ENCODE measurements around the gene SOWAHB.
"Not testable (repeated sequence)": the region's sequence is repeated elsewhere in the genome, so short reads cannot be mapped to it uniquely, and the experiment has no call there.

SOWAHB gene

DNA sequence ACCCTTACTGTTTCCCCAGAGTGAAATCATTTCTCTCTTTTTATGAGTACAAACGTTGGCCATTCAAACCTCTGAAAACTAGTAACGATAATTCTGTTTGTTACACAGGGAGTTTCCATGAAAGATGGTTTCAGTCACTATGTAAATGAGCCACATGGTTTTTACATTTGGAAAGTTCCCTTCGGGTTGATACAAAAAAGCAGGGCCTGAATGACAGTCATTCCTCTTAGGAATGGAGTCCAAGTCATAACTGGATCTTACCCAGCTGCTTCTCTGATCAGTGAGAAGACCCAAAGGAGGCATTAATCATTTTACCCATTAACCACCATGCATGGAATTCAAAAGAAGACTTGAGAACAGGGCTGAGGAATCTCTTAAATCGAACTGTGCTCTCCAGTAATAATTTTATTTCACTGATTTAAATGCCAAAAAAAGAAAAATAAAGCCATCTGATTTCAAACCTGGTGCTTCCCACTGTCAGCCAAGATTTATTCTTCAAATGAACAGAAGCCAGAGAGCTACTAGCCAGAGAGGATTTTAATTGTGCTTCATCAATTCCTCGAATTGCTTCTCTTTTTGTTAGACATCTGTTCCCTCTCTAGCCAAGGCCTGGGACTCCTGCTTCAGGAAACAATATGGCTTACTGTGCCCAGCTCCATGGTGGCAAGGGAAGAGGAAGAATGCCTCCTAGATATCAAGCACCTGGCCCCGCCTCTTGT, 3.2 kb downstream of the SOWAHB start:
- no peak for DNase-seq

DNA sequence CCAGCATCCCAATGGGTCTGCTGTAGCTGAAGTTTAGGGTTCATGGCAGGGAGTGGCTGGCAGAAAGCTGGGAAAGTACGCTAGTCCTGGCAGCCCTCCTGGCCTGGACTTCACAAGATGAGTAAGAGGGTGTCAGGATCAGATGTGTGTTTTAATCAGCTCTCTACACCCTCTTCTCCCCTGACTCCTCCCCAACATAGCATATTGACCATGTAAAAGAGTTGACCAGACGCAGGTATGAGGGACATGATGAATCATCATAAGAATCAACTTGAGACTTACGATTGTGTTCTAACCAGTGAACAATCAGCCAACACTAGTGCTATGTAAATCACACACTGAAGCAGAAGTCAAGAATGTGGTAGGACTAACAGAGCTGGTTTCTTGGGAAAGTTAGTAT, 5.3 kb downstream of the SOWAHB start:
- DNase-seq = no peak

DNA sequence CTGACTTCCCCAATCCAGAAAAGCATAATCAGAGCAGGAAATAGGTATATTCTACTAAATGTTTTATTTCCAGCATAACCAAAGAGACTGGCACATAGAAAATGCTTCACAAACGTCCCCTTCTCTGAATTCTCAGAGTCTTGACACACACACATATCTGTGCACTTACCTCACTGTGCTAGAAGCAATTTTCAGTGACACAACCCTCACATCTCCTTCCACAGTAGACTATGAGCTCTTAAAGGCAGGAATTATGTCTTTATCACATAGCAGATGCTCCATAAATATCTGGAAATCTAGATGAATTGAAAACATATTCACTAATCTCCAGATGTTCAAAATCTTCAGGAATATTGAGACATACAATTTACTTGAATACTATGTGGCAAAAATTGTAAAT, 5.9 kb downstream of the SOWAHB start:
- no peak for DNase-seq

DNA sequence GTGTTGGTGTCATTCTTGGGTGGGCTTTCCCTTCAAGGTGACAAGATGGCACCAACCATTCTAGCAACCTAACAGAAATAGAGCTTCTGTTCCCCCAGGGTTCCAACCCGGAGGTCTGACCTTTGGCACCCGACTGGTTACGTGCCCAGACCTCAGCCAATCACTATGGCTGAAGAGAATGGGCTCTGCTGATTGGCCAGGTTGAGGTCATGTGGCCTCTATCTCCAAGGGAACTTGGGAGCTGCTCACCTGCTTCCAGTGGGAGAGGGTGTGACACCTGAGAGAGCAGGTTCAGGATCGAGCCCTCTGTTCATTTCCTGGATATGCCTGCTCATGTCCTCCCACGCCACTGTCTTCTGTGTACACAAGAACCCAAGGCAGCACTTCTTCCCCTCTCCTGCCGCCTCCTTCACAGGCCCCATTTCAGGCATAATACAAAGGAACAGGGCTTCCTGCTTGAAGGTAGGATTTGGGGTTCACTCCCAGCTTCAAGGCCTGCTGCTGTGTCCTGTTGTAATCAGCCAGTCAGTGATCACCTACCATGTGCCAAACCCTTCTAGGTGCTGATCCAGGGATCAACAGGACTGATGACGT, 11.0 kb downstream of the SOWAHB start:
- DNase-seq = no peak

DNA sequence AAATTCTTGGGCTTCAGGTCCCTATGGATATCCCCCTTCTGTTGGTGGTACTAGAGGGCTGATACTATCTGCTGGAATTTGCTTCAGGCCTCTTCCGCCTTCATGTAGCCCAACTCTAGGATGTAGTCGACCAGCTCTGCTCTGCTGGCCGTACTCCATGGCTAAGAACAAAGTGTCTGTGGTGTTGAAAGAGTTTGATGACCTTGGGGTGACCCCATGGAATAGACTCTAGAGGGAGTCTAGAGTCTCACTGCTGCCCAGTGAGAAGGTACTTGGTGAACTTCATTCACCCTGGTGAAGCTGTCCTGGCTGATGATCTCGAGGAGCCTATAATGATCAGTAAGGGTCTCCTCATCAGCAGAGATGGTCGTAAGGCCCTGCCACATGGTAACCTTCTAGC, 11.7 kb downstream of the SOWAHB start:
- no peak for DNase-seq

DNA sequence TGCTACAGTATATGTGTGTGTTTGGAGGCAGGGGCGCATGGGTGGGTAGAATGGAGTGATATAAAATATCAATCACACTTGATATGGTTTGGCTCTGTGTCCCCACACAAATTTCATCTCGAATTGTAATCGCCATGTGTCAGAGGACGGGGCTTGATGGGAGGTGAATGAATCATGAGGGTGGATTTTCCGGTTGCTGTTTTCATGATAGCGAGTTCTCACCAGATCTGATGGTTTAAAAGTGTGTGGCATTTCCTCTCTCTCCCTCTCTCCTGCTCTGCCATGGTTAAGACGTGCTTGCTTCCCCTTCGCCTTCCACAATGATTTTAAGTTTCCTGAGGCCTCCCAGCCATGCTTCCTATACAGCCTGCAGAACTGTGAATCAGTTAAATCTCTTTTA, 14.8 kb downstream of the SOWAHB start:
- no peak for DNase-seq

DNA sequence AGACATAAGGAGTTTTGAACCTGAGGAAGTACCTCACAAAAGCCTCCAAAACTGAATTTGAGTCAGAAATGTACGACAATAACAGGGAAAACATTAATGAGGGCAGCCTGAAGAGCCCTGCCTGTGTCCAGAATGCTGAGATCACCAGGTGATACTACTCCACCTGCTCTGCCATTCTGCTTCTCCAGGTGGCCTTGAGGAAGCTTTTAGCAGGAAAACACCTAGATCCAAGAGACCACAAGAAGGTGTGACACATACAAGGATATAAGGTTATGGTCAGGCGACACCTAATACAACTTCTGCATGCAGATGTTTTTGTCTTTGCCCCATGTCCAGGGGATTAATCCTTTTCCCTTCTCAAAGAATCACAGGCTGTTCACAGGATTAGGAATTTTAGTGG, 15.3 kb downstream of the SOWAHB start:
- DNase-seq = no peak

DNA sequence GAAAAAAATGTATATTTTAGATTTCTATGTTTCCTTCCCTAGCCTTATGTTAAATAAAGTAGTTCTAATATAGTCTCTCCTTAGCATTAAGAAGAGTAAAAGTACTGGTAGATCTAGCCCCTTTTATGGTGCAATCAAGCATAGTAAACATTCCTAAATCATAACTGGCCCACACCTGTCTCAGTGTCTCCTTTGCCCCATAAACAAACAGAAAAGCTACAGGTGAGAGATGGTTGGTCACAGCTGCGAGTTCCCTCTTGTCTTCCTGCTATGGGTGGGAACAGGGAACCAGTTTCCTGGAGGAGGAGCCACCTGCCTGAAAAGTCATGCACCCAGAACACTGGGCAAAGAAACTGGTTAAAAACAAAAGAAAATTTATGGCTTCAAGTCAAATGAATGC, 16.6 kb downstream of the SOWAHB start:
- DNase-seq = no peak

DNA sequence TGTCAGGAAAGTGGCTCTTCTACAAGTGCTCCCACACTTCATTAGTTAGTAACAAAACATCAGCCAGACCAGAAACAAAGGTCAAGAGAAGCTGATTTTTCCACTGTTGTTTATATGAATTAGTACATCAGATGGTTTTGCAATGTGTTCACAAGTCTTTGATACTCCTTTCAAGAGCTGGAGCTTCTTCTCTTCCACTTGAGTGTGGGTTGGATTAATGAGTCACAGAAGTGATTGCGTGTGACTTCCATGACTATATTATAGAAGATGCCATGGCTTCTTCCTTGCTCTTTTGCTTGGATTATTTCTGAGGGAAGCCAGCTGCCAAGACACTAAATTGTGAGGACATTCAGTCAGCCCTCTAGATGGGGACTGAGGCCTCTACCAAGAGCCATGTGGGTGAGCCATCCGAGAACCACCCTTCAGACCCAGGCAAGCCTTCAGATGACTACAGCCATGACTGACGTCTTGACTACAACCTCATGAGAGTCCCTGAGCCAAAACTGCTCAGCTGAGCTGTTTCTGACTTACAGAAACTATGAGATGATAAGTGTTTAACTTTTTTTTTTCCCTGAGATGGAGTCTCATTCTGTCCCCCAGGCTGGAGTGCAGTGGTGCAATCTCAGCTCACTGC, 18.1 kb downstream of the SOWAHB start:
- no peak for DNase-seq

DNA sequence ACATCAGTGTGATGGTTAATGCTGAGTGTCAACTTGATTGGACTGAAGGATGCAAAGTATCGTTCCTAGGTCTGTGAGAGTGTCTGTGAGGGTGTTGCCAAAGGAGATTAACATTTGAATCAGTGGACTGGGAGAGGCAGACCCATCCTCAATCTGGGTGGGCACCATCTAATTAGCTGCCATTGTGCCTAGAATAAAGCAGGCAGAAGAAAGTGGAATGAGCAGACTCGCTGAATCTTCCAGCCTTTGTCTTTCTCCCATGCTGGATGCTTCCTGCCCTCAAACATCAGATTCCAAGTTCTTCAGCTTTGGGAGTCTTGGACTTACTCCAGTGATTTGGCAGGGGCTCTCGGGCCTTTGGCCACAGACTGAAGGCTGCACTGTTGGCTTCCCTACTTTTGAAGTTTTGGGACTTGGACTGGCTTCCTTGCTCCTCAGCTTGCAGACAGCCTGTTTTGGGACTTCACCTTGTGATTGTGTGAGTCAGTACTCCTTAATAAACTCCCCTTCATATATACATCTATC, 19.2 kb downstream of the SOWAHB start:
- not testable (repeated sequence) for DNase-seq

DNA sequence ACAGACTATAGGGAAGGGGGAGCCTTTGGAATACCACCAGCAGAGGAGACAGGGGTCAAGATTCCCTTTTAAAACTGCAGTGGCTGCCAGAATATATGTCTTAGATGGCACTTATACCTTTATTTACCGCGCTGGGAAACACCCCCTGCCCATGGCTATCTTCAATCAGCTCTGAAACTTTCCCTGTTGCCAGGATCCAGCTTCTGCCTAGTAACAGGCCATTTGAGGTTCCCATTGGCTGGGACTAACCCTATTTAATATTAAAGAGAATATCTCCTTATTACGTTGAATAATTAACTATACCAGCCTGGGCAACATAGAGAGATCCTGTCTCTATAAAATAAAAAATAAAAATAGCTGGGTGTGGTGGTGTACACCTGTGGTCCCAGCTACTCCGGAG, 23.8 kb downstream of the SOWAHB start:
- no peak for DNase-seq

DNA sequence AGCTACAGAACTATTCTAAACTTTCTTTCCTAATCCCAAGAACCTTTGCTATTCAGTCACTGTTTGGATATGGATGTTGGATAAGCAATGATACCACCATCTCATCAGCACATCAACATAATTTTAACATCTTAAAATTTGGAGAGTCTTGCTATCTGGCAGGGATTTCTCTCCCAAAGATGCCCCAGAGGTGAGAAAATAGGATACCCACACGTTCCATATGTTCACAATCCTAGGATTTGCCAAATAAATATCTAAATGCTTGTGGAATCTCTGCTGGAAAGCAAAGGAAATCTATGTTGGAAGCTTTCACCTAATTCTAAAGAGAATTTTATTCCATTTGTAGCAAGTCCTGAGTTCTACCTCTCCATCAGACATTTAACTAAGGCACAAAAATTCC, 24.4 kb downstream of the SOWAHB start:
- DNase-seq = no peak

DNA sequence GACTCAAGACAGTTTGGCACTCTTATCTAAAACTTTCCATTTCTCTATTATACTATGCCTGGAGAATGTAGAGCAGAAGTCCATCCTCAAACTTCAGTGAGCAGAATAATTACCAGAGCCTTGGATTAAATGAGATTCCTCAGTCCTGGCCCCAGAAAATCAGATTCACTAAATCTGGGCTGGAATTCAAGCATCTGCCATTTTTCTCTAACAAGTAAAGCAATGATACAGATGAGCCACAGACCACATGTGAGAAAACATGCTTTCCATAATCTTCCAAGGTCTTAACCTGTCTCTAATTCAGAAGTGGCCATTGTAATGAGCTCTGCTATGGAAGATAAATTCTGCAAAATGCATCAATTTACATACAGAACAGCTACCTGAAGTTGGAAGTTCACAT, 25.4 kb downstream of the SOWAHB start:
- no peak for DNase-seq

DNA sequence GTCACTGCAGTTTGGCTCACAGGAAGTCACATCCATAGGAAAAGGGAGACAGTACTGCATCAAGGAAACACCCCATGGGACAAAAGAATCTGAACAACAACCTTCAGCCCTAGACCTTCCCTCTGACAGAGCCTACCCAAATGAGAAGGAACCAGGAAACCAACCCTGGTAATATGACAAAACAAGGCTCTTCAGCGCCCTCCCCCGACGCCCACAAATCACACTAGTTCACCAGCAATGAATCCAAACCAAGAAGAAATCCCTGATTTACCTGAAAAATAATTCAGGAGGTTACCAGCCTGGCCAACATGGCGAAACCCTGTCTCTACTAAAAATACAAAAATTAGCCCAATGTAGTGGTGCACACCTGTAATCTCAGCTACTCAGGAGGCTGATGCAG, 29.2 kb downstream of the SOWAHB start:
- DNase-seq = not testable (repeated sequence)

DNA sequence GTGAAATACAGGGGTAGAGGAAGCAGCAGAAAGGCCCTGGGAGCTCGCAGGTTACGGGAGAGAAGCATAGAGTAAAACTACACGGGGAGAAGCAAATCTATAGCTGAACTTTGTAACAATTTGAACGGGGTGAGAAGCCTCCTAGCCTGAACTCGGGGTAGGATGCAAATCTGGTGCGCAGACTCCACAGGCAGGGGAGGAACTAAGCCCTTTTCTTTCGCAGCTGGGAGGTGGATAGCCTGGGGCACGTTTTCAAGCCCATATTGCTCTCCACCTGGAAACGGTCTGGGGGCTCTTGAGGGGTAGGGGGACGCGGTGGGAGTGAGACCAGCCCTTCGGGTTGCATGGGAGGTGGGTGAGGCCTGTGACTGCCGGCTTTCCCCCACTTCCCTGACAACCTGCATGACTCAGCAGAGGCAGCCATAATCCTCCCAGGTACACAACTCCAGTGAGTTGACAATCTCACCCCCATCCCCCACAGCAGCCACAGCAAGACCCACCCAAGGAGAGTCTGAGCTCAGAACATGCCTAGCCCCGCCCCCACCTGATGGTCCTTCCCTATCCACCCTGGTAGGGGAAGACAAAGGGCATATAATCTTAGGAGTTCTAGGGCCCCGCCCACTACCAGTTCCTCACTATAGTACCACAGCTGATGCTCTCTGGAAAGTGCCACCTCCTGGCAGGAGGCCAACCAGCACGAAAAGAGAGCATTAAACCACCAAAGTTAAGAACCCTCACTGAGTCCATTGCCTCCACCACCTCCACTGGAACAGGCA, 29.9 kb downstream of the SOWAHB start:
- no peak for DNase-seq

DNA sequence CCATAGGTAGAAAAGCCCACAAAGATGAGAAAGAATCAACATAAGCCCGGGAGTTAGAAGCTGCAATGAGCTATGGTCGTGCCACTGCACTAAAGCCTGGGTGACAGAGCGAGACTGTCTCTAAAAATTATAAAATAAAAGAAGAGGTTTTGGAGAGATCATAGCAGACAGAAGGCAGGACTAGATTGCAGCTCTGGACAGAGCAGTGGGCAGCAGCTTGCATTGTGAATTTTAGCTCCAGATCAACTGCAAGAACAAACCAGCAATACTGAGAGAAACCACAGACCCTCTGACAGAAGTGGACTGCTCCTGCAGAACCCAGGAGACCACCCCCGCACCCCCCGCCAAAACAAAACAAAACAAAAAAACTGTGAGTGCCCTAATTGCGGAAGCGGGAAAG, 30.6 kb downstream of the SOWAHB start:
- DNase-seq = no peak

DNA sequence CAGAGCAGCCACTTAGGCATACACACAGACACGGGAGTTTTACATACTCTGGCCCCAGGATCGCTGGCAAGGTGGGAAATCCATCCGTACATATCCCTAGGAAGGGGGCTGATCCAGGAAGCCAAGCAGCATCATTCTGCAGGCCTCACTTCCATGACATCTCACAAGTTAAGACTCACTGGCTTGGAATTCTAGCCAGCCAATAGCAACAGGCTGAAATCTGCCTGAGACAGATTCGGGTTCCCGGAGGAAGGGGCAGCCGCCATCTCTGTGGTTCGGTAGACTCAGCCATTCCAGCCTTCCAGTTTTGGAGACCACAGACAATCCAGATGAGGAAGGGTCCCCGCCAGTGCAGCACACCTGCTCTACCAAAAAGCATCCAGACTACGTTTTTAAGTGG, 31.3 kb downstream of the SOWAHB start:
- no peak for DNase-seq

DNA sequence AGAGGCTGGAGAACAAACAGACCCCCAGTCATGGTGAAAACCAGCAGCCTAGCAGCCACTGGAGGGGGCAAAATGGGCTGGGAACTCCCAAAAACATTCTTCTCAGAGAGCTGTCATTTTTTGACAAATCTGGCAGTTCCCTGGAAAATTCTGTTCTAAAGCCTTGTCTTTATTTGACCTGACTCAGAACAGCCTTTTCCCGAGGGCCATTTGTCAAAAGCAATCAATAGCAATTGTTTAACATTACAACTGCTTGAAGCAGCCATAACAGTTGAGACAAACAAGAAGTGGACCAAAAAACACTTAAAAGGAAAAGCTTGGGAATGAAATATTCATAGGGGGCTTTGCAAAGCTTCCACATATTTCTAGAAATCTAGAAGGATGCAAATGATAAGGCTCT, 39.6 kb downstream of the SOWAHB start:
- DNase-seq = no peak

DNA sequence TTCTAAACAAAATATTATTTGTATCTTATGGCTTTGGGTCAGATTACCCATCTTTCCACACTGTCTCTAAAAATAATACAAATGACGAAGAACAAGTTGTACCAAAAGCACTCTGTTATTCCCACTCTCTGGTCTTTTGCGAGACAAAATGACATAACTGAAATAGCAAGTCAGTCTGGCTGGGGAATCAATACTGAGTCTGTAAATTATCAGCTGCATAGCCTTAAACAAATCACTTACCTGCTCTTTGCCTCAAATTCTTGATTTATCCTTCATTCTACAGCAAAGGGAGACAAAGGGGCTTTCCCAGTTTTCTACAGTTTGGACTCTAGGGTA, 40.9 kb downstream of the SOWAHB start:
- DNase-seq = no peak

DNA sequence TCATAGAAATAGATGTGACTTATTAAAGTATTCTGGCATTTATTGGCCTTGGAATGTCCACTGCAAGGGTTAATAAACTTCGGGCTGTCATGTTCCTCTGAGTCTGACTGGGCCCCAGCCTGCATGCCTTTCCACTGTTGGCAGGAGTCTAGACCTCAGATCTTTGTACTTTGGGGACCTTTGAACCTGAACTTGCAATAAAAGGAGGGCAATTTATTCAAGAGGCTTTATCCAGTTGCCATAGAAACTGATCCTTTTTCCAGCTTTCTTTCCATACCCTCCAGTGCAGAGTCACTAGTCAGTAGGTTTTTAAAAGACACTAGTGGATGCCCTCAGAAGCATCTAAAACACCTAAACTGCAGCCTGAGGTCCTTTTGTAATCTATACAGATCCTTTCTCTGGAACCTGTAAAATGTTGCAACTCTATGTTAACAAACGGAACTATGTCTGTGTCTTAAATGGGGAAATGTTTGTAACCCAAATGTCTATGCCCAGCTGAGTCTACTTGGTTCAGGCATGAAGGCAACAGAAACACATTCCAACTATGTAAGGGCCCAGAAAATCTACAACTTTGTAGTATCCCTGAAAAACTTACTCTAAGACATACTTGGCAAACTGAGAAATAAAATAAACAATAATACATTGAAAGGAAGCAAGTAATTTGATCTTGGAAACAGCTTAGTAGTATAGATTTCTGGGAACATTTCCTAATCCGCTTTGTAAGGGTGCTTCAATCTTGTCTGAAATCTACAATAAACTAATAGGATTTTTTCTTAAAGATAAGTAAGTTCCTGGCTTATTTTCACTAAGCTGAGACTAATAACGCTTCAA, 41.5 kb downstream of the SOWAHB start:
- no peak for DNase-seq

DNA sequence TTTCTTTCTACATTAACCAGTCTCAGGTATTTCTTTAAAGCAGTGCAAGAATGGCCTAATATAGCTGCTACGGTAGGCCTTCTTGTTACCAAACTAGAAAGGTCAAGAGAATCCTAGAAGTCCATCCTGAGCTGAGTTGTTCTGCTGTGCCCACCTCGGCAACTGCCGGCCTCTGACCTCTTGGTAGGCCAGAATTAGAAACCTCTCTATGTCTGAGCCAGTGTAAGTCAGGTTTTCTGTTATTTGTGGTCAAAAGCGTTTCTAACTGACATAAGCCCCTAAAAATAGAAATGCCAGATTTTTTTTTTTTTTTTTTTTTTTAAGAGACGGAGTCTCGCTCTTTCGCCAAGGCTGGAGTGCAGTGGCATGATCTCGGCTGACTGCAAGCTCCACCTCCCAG, 43.1 kb downstream of the SOWAHB start:
- no peak for DNase-seq

DNA sequence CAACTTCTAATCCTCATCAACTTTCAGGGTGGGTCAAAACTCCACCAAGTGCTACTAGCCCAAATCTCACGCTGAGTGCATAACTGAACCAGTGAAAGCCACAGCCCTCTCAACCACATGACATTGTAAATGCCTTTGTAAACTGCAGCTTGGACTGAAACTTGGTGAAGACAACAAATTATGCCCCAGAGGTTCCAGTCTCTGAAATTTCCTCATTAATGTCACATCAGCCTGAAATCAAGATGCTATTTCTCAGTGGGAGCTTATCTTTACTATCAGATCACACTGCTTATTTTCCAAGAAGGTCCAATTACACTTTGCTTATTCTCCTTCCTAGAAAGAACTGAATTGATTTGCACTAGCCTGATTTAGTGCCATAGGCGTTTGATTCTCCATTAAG, 46.6 kb downstream of the SOWAHB start:
- no peak for DNase-seq

DNA sequence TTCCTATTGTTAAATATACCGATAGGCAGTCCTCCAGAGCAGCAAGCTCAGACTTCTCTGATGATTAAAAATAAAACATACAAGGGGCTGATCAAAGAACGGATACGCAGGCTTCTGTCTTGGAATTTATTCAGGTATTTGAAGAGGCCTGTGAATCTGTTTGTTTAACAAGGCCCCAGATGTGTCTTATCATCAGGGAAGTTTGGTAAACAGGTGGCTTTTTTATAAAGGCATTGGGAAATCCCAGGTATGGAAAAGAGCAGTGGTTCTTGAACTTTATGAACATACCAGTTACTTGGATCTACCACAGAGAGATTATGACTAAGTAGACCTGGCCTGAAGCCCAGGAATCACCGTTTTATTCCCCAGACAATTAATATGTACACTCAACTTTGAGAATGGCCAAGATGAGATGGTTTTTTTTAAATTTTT, 47.9 kb downstream of the SOWAHB start:
- no peak for DNase-seq

Measured in CD4-positive, alpha-beta T cell treated with Interleukin-17A for 4 hours (primary cell).